Activated B cell treated with CpG ODN at 0.5 μM for 24 hours (primary cell): Measurements from ENCODE around the gene VTI1B. TPM values are rescaled to one million over a fixed set of nuclear protein-coding genes. Genes with fewer than 3 reads are reported as not detected.
"Not testable (repeated sequence)": the region's sequence is repeated elsewhere in the genome, so short reads cannot be mapped to it uniquely, and the experiment has no call there.

Experiments
- ATAC-seq: fragments of 200-7000 bp; cut with Tn5 transposase; one replicate; pipeline ENCODE4 v1.10.0; 2021; ENCODE audit warnings: low read depth, mild to moderate bottlenecking, moderate library complexity
- CTCF ChIA-PET: fragments of 350-600 bp; sonication (Branson Sonifier 250); formaldehyde crosslinking; loops from one replicate; lab custom pipeline; 2021; ENCODE audit warnings: antibody characterized with exemption; lab: Charles Lee
- POLR2A ChIA-PET: fragments of 350-600 bp; sonication (Branson Sonifier 250); formaldehyde crosslinking; loops from one replicate; lab custom pipeline; 2021; ENCODE audit warnings: antibody characterized with exemption; lab: Charles Lee
- DNase-seq: peaks from one replicate; pipeline ENCODE4 v3.0.0; 2022
- H3K27ac Mint-ChIP-seq: one replicate; pipeline ENCODE4 v1.8.0; 2020; ENCODE audit warnings: mixed read lengths
- H3K27me3 Mint-ChIP-seq: one replicate; pipeline ENCODE4 v1.8.0; 2021; ENCODE audit warnings: mixed read lengths
- H3K36me3 Mint-ChIP-seq: one replicate; pipeline ENCODE4 v1.8.0; 2021; ENCODE audit warnings: low read depth, mixed read lengths
- H3K4me1 Mint-ChIP-seq: one replicate; pipeline ENCODE4 v1.8.0; 2021; ENCODE audit warnings: mixed read lengths
- H3K4me3 Mint-ChIP-seq: one replicate; pipeline ENCODE4 v1.8.0; 2020; ENCODE audit warnings: mild to moderate bottlenecking, mixed read lengths
- H3K9me3 Mint-ChIP-seq: one replicate; pipeline ENCODE4 v1.8.0; 2020; ENCODE audit warnings: mixed read lengths
- intact Hi-C: fragments of 100-400 bp; cut with micrococcal nuclease; formaldehyde crosslinking; loops from one replicate; pipeline ENCODE4 v1.15.1; 2024
- total RNA-seq: library from RNA; stranded (reverse); gene quantifications from 2 replicates; pipeline ENCODE4 v1.2.3, GENCODE V29; 2022
- TF ChIP-seq, protein P1 (sequence below): fragments of 200-600 bp; IDR thresholded peaks from one replicate; pipeline ENCODE4 v1.8.0; 2022; ENCODE audit warnings: antibody characterized with exemption, mild to moderate bottlenecking

The VTI1B gene
- total RNA-seq, 1 donor from 2014 or later: 76.3 TPM

- no peak overlapping the region for H3K27ac Mint-ChIP-seq
- no peaks in the 10 kb centered on the region for H3K9me3 Mint-ChIP-seq
- no peaks in the 10 kb centered on the region for H3K27me3 Mint-ChIP-seq
- H3K4me1 Mint-ChIP-seq: no peaks in the 10 kb centered on the region
- H3K4me3 Mint-ChIP-seq: no peak overlapping the region
- intact Hi-C loops: no loop called here
- ATAC-seq (no peak), DNase-seq (no peak)
- TF ChIP-seq, protein P1, sequence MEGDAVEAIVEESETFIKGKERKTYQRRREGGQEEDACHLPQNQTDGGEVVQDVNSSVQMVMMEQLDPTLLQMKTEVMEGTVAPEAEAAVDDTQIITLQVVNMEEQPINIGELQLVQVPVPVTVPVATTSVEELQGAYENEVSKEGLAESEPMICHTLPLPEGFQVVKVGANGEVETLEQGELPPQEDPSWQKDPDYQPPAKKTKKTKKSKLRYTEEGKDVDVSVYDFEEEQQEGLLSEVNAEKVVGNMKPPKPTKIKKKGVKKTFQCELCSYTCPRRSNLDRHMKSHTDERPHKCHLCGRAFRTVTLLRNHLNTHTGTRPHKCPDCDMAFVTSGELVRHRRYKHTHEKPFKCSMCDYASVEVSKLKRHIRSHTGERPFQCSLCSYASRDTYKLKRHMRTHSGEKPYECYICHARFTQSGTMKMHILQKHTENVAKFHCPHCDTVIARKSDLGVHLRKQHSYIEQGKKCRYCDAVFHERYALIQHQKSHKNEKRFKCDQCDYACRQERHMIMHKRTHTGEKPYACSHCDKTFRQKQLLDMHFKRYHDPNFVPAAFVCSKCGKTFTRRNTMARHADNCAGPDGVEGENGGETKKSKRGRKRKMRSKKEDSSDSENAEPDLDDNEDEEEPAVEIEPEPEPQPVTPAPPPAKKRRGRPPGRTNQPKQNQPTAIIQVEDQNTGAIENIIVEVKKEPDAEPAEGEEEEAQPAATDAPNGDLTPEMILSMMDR: no peak
- CTCF ChIA-PET: no interaction called here
- H3K36me3 Mint-ChIP-seq: peaks cover 2% of the 10 kb centered on the region
- POLR2A ChIA-PET: no interaction called here
These were observed 46.9 kb downstream of the VTI1B start for GRCh38 chr14:67627519-67627918.

- H3K27ac Mint-ChIP-seq, intact Hi-C loops, H3K4me3 Mint-ChIP-seq, H3K36me3 Mint-ChIP-seq, H3K27me3 Mint-ChIP-seq, DNase-seq, ATAC-seq, H3K4me1 Mint-ChIP-seq, POLR2A ChIA-PET, H3K9me3 Mint-ChIP-seq: not testable (repeated sequence)
- CTCF ChIA-PET: interaction anchor here (1.2 kb wide), 1 partner anchor 41 kb away, joined by 3 read pairs; no protein-coding TSS in a partner anchor
These were observed 48.3 kb downstream of the VTI1B start for GRCh38 chr14:67626131-67626530.

GRCh38 chr14:67623114-67623513, 51.3 kb downstream of the VTI1B start:
- peaks cover 25% of the 10 kb centered on the region for H3K4me1 Mint-ChIP-seq
- DNase-seq (no peak), ATAC-seq (no peak)
- H3K27me3 Mint-ChIP-seq: no peaks in the 10 kb centered on the region
- ChIA-PET CTCF (no interaction called here), POLR2A (no interaction called here)
- no peaks in the 10 kb centered on the region for H3K9me3 Mint-ChIP-seq
- intact Hi-C loops: no loop called here
- H3K27ac Mint-ChIP-seq: no peak overlapping the region
- no peak overlapping the region for H3K4me3 Mint-ChIP-seq
- TF ChIP-seq, protein P1: no peak
- H3K36me3 Mint-ChIP-seq: no peaks in the 10 kb centered on the region

DNA sequence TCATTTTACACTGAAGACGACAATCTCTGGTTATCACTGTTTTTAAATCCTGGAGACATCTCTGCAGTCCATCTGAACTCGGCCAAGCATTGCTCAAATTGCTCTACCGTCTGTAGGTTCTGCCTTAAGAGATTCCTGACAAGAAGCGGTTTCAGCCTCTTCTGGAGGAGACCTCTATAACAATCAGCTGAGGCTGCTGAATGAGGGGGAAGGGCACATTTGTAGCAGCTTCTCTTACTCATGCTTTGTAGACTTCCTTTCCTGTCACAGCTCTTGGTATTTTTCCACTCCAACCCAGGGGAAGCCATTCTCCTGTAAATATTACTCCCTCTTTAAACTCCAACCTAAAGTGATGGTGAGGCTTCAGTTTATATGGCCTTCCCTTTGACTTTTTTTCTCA, 51.8 kb downstream of the VTI1B start:
- ChIA-PET POLR2A (no interaction called here), CTCF (no interaction called here)
- intact Hi-C loops: no loop called here
- TF ChIP-seq, protein P1: no peak
- Mint-ChIP-seq H3K27ac (no peak overlapping the region), H3K4me1 (peaks cover 25% of the 10 kb centered on the region), H3K4me3 (no peak overlapping the region), H3K9me3 (no peaks in the 10 kb centered on the region), H3K27me3 (no peaks in the 10 kb centered on the region), H3K36me3 (no peaks in the 10 kb centered on the region)
- no peak for DNase-seq
- no peak for ATAC-seq

- Mint-ChIP-seq H3K9me3 (no peaks in the 10 kb centered on the region), H3K4me3 (peak overlapping the region; percentile 88), H3K36me3 (no peaks in the 10 kb centered on the region), H3K4me1 (peaks cover 25% of the 10 kb centered on the region), H3K27ac (no peak overlapping the region), H3K27me3 (no peaks in the 10 kb centered on the region)
- TF ChIP-seq, protein P1: no peak
- ChIA-PET CTCF (interaction anchor here (1.9 to 3.7 kb wide), 3 partner anchors 16 to 84 kb away, joined by 4 to 33 read pairs (median 10); partner anchors contain the start of gene PIGH), POLR2A (interaction anchor here (1.8 to 3.0 kb wide), 2 partner anchors 20 to 54 kb away, joined by 7 to 31 read pairs; partner anchors contain the start of genes PIGH and VTI1B)
- DNase-seq (no peak), ATAC-seq (no peak)
- intact Hi-C loops: no loop called here
These were observed 54.1 kb downstream of the VTI1B start for GRCh38 chr14:67620217-67620785.
